ENCODE measurements around the gene WDFY4. TPM values are rescaled to one million over a fixed set of nuclear protein-coding genes. Genes with fewer than 3 reads are reported as not detected.

WDFY4 gene
- total RNA-seq, 1 experiment from 2014 or later: not detected

GRCh38 chr10:48670978-48671913 is 13.4 kb upstream of the WDFY4 start:
- H3K27me3 ChIP-seq (ENCODE audit: insufficient read depth, low read length): no peaks in the 10 kb centered on the region
- 0 out of 7 replicates have a peak overlapping the region, but pooled peaks of 1 of the 3 experiments have one; percentile 52 for H3K27ac Mint-ChIP-seq
- H4K8ac ChIP-seq (replicated peaks; ENCODE audit: insufficient read length, low read depth, low read length): no peak overlapping the region
- no peaks in the 10 kb centered on the region for H3K79me2 ChIP-seq (ENCODE audit: insufficient read depth, low read length)
- H2BK20ac ChIP-seq (ENCODE audit: low read depth, low read length, poor library complexity, severe bottlenecking): no peak overlapping the region
- H3K18ac ChIP-seq (ENCODE audit: insufficient read length, low read depth, low read length): no peak overlapping the region
- H3K36me3 Mint-ChIP-seq (ENCODE audit: insufficient read depth in 1 of 3, low read depth in 3 of 3): no peaks in the 10 kb centered on the region
- no peak overlapping the region for H2BK120ac ChIP-seq (ENCODE audit: low read depth, low read length, poor library complexity, severe bottlenecking)
- H4K91ac ChIP-seq (ENCODE audit: insufficient read length, low read depth, low read length): no peak overlapping the region
- H2BK12ac ChIP-seq (ENCODE audit: insufficient read length, low read depth, low read length): no peak overlapping the region
- no peaks in the 10 kb centered on the region for H3K9me3 ChIP-seq (ENCODE audit: control insufficient read depth, low read depth, low read length)
- H3K23me2 ChIP-seq (ENCODE audit: insufficient read length, low read depth, low read length, poor library complexity, severe bottlenecking): no peaks in the 10 kb centered on the region
- H2AFZ ChIP-seq (ENCODE audit: low read length): no peak overlapping the region
- H3K4me2 ChIP-seq (ENCODE audit: insufficient read depth, insufficient read length, low read length): no peak overlapping the region
- TF ChIP-seq CTCF (conservative IDR thresholded peaks at IDR 0.05): no peak
- H3K79me1 ChIP-seq (ENCODE audit: insufficient read depth, low read depth, low read length, poor library complexity, severe bottlenecking): no peaks in the 10 kb centered on the region
- no peak overlapping the region for H3T11ph ChIP-seq (ENCODE audit: low read length)
- no peak overlapping the region for H2BK15ac ChIP-seq (ENCODE audit: low read depth, low read length)
- H3K14ac ChIP-seq (ENCODE audit: insufficient read depth, low read length): no peak overlapping the region
- no peaks in the 10 kb centered on the region for H3K4me1 ChIP-seq (ENCODE audit: insufficient read depth, low read length)
- no peak overlapping the region for H4K5ac ChIP-seq (ENCODE audit: insufficient read length, low read depth, low read length)
- no peak overlapping the region for H3K9ac ChIP-seq (ENCODE audit: extremely low read depth, insufficient read length, low read length)
- H4K20me1 ChIP-seq (ENCODE audit: control insufficient read depth, insufficient read depth, insufficient read length): no peaks in the 10 kb centered on the region
- peak overlapping the region; percentile 20 to 33; a peak in 2 of 5 replicates for H3K4me3 Mint-ChIP-seq
- H3K9me3 Mint-ChIP-seq: no peaks in the 10 kb centered on the region; a peak in 2 of 5 replicates
- no peak overlapping the region for H2AK5ac ChIP-seq (ENCODE audit: insufficient read length, low read length)
- H3K27ac ChIP-seq (ENCODE audit: insufficient read length, low read depth, low read length): no peak overlapping the region
- peak; percentile 71 for DNase-seq
- H3K4me1 Mint-ChIP-seq: peaks cover 8 to 17% of the 10 kb centered on the region in 2 experiments
- H3K23ac ChIP-seq (ENCODE audit: insufficient read length, low read depth, low read length): no peak overlapping the region
- no peak overlapping the region for H3K4ac ChIP-seq (ENCODE audit: low read depth, low read length)
- WGBS (ENCODE audit: extremely low coverage, insufficient read length, low lambda C conversion rate): no CpG with 5 or more reads among the region's 28 CpGs
- no peak overlapping the region for H2BK5ac ChIP-seq (ENCODE audit: insufficient read length, low read length)
- peaks cover 10% of the 10 kb centered on the region for H3K27me3 Mint-ChIP-seq (ENCODE audit: low read depth)
- H3K56ac ChIP-seq (ENCODE audit: insufficient read length, low read depth, low read length): no peak overlapping the region

Measured in H9 (cell line).